ENCODE measurements around the gene RSPH9.

Gene RSPH9

GRCh38 chr6:43676962-43677606, 32.2 kb downstream of the RSPH9 start:
- in situ Hi-C loops (cut with MboI; ENCODE audit: low sequenced_read_pairs): no loop called here
- no peak overlapping the region for H3K4me3 ChIP-seq
- H3K27me3 ChIP-seq (ENCODE audit: low read depth): no peaks in the 10 kb centered on the region
- no peaks in the 10 kb centered on the region; the same call in 1 of the 2 replicates for H3K4me1 ChIP-seq
- no peak for DNase-seq (ENCODE audit: low spot score in 2 of 2)
- peaks cover 78% of the 10 kb centered on the region for H3K36me3 ChIP-seq (replicated peaks)
- H3K9me3 ChIP-seq: no peaks in the 10 kb centered on the region

- DNase-seq (ENCODE audit: low spot score in 2 of 2): no peak
- Histone ChIP-seq H3K27me3 (ENCODE audit: low read depth) (no peaks in the 10 kb centered on the region), H3K4me3 (no peak overlapping the region), H3K4me1 (peaks cover 3% of the 10 kb centered on the region), H3K9me3 (no peaks in the 10 kb centered on the region), H3K36me3 (replicated peaks) (peaks cover 76% of the 10 kb centered on the region)
- in situ Hi-C loops (cut with MboI; ENCODE audit: low sequenced_read_pairs): no loop called here
Observed at GRCh38 chr6:43677759-43678158, 32.9 kb downstream of the RSPH9 start.

- in situ Hi-C loops (cut with MboI; ENCODE audit: low sequenced_read_pairs): no loop called here
- Histone ChIP-seq H3K36me3 (replicated peaks) (peaks cover 73% of the 10 kb centered on the region), H3K4me3 (no peak overlapping the region), H3K9me3 (no peaks in the 10 kb centered on the region), H3K27me3 (ENCODE audit: low read depth) (no peaks in the 10 kb centered on the region), H3K4me1 (peaks cover 6% of the 10 kb centered on the region)
- DNase-seq (ENCODE audit: low spot score in 2 of 2): no peak
Observed at GRCh38 chr6:43678341-43678740, 33.5 kb downstream of the RSPH9 start.

GRCh38 chr6:43679057-43679456, 34.2 kb downstream of the RSPH9 start:
- Histone ChIP-seq H3K4me1 (peaks cover 6% of the 10 kb centered on the region), H3K9me3 (no peaks in the 10 kb centered on the region), H3K36me3 (replicated peaks) (peaks cover 65% of the 10 kb centered on the region), H3K4me3 (no peak overlapping the region), H3K27me3 (ENCODE audit: low read depth) (no peaks in the 10 kb centered on the region)
- in situ Hi-C loops (cut with MboI; ENCODE audit: low sequenced_read_pairs): no loop called here
- DNase-seq (ENCODE audit: low spot score in 2 of 2): no peak

- Histone ChIP-seq H3K4me3 (no peak overlapping the region), H3K9me3 (no peaks in the 10 kb centered on the region), H3K4me1 (peaks cover 6% of the 10 kb centered on the region), H3K27me3 (ENCODE audit: low read depth) (no peaks in the 10 kb centered on the region), H3K36me3 (replicated peaks) (peaks cover 50% of the 10 kb centered on the region)
- in situ Hi-C loops (cut with MboI; ENCODE audit: low sequenced_read_pairs): no loop called here
- no peak for DNase-seq (ENCODE audit: low spot score in 2 of 2)
Observed at GRCh38 chr6:43680308-43681200, 35.7 kb downstream of the RSPH9 start.

DNA sequence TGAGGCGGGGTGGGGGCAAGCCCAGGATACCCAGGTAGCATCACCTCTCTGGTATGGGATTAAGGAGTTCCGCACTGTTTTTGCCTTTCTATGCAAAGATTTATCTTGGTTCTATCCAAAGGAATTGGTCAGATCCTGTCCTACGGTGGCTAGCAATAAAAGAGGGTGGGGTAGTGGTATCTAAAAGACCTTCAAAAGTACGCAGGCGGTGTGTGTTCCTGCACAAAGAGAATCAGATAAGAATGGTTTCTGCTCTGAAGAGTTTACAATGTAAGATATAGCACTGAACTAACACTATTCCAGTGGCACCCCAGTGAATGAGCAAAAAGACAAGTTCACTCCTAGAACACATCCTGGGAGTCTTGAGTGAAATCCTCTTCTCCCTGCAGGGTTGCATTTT, 36.5 kb downstream of the RSPH9 start:
- Histone ChIP-seq H3K9me3 (no peaks in the 10 kb centered on the region), H3K27me3 (ENCODE audit: low read depth) (no peaks in the 10 kb centered on the region), H3K4me1 (peaks cover 9% of the 10 kb centered on the region), H3K4me3 (no peak overlapping the region), H3K36me3 (replicated peaks) (peaks cover 45% of the 10 kb centered on the region)
- no peak for DNase-seq (ENCODE audit: low spot score in 2 of 2)
- in situ Hi-C loops (cut with MboI; ENCODE audit: low sequenced_read_pairs): no loop called here

DNA sequence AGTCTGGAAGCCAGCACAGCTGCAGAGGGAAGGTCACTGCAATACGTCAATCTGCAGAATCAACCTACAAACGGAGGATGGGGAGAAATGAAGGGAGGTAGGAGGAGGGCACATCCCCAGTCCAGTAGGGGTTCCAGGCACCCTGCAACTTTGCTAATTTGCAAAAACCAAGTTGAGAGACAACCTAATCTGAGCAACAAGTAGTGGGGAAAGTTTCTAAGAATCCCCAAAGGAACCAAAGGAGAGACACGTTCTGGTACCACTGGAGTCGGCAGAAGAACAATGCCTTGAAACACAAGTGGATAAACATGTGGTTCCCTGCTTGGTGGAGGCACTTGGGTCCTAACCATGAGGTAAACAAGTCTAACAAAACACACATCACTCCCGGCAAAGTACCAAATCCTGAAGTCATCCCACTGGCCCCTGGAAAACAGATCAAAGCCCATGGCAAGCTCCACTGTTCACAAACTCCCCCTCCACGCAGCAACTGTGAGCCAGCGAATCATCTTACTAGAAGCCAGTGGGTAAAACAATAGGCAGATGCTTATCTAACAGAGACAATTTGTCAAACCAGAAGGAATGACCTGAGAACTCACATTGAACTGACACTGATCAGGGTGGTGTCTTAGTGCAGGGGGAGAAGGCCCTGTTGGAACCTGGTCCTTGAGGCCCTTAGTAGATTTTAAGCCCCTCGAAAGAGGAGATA, 38.0 kb downstream of the RSPH9 start:
- in situ Hi-C loops (cut with MboI; ENCODE audit: low sequenced_read_pairs): no loop called here
- H3K36me3 ChIP-seq (replicated peaks): peaks cover 30% of the 10 kb centered on the region
- peaks cover 13% of the 10 kb centered on the region for H3K4me1 ChIP-seq
- no peaks in the 10 kb centered on the region for H3K9me3 ChIP-seq
- H3K4me3 ChIP-seq: no peak overlapping the region
- DNase-seq (ENCODE audit: low spot score in 2 of 2): no peak
- H3K27me3 ChIP-seq (ENCODE audit: low read depth): no peaks in the 10 kb centered on the region

- Histone ChIP-seq H3K9me3 (no peaks in the 10 kb centered on the region), H3K4me3 (no peak overlapping the region), H3K4me1 (peaks cover 17% of the 10 kb centered on the region), H3K36me3 (replicated peaks) (peaks cover 21% of the 10 kb centered on the region), H3K27me3 (ENCODE audit: low read depth) (no peaks in the 10 kb centered on the region)
- in situ Hi-C loops (cut with MboI; ENCODE audit: low sequenced_read_pairs): no loop called here
- DNase-seq (ENCODE audit: low spot score in 2 of 2): no peak
Observed at GRCh38 chr6:43683708-43684455, 39.0 kb downstream of the RSPH9 start.

- Histone ChIP-seq H3K4me1 (peaks cover 17% of the 10 kb centered on the region), H3K4me3 (peak overlapping the region; percentile 70), H3K9me3 (no peaks in the 10 kb centered on the region; the same call in 1 of the 2 replicates), H3K27me3 (ENCODE audit: low read depth) (no peaks in the 10 kb centered on the region), H3K36me3 (replicated peaks) (no peaks in the 10 kb centered on the region)
- DNase-seq (ENCODE audit: low spot score in 2 of 2): no peak
- in situ Hi-C loops (cut with MboI; ENCODE audit: low sequenced_read_pairs): no loop called here
Observed at GRCh38 chr6:43687079-43687436, 42.2 kb downstream of the RSPH9 start.

DNA sequence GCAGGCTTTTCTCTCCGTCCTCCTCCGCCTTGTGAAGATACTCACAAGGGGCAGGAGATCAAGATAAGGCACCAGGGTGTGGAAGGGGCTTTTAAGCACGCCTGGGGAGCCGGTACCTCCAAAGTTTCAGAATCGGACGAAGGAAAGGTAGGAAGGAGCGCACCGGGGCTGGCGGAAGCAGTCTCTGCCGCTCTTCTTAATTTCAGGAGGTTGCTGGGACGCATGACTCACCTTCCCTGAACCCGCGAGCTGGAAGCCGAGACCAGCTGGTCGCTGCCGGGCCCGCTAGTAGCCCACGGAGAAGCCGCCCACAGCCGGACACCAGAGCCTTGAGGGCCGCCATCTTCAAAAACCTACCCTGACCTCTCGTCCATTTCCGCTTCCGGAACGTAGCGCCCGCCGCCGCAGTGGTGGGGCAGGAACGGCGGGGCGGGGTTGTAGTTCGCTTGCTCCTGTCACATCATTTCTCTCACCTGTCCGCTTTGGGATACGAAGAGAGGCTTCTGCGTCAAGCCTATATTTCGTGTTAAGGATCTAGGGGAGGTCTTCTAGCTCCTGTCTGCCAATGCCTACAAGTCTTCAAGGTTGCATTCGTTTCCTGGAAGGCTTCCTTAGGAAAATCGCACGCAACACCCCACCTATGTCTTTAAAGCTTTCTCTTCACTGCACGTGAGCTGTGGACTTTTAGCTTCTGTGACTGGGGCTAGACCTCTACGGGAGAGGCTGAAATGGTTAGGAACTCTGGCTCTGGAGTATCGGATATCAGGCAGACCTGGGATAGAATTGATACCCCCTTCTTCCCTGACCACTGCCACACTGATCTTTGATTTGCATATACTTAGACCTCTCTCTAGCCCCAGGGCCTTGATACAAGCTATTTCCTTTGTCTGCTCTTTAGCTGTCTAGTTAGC, 42.9 kb downstream of the RSPH9 start, which contains the start of gene MRPS18A:
MRPS18A (minus strand) TSS at position 355 of the 911 bp plus-strand sequence; CDS start at position 343, 12 bp downstream.
- no peaks in the 10 kb centered on the region for H3K36me3 ChIP-seq (replicated peaks)
- DNase-seq (ENCODE audit: low spot score in 2 of 2): peak; percentile 77 to 86
- no peaks in the 10 kb centered on the region for H3K27me3 ChIP-seq (ENCODE audit: low read depth)
- in situ Hi-C loops (cut with MboI; ENCODE audit: low sequenced_read_pairs): no loop called here
- peaks cover 14% of the 10 kb centered on the region for H3K4me1 ChIP-seq
- H3K4me3 ChIP-seq: peak within 1 kb of the TSS; percentile 70
- no peaks in the 10 kb centered on the region; the same call in 1 of the 2 replicates for H3K9me3 ChIP-seq

DNA sequence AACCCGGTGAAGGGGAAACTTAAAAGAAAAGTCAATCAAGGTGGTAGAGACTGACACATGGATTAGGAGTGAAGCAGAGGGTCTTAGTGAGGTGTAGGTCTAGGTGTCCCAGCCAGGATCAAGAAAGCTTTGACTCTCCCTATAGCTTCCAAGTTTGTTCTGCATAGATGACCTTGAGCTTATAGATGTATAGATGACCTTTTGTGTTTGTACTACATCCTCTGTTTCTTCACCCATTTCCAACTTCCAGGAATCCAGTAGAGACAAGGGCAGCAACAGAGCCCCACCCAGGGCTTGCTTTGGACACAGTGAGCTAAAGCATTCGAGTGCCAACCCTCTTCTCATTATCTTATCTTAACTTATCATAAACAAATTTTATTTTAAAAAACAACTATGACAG, 44.6 kb downstream of the RSPH9 start:
- Histone ChIP-seq H3K27me3 (ENCODE audit: low read depth) (no peaks in the 10 kb centered on the region), H3K9me3 (no peaks in the 10 kb centered on the region; the same call in 1 of the 2 replicates), H3K36me3 (replicated peaks) (no peaks in the 10 kb centered on the region), H3K4me3 (no peak overlapping the region), H3K4me1 (peaks cover 11% of the 10 kb centered on the region)
- in situ Hi-C loops (cut with MboI; ENCODE audit: low sequenced_read_pairs): no loop called here
- DNase-seq (ENCODE audit: low spot score in 2 of 2): no peak

DNA sequence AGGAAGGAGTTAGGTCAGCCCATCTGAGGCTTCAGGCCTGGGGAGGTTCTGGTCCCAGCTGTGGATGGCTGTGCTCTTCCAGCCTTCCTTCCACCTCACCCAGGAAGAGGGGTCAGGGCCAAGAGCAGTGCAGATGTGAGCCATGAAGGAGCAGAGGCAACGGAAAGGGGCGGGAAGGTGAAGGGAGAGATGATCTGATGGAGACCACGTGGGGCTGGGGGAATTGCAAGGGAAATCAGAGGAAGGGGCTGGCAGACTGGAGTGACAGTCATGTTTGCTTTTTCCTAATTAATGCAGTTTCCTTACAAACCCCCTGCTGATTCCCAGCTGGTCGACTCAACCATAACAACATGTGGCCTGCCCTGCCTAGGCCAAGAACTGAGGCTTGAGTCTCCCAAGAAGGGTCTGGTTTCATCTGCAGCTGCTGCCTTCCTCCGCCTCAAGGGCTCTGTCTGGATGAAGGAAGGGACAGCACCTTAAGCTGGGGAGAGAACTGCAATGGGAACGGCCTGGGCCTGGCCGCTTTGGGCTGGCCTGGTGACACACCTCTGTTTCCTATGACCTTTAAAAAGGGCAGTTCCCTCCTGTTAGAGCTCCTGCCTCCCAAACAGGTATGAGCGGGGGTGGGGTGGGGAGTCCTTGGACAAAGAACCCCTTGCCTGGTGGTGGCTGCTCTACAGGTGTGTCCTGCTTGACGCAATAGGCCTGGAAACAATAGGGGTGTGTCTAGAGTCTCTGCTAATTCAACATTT, 50.6 kb downstream of the RSPH9 start:
- DNase-seq (ENCODE audit: low spot score in 2 of 2): no peak
- no peaks in the 10 kb centered on the region for H3K9me3 ChIP-seq
- H3K4me3 ChIP-seq: no peak overlapping the region
- H3K27me3 ChIP-seq (ENCODE audit: low read depth): no peaks in the 10 kb centered on the region
- in situ Hi-C loops (cut with MboI; ENCODE audit: low sequenced_read_pairs): no loop called here
- H3K36me3 ChIP-seq (replicated peaks): no peaks in the 10 kb centered on the region
- no peaks in the 10 kb centered on the region for H3K4me1 ChIP-seq
